OCI-LY3 (cell line): ENCODE data around the gene STX1B.
A peak's percentile ranks its signal among the peaks of the same experiment; 100 is the strongest.

ENCODE experiments used
- H2AFZ ChIP-seq: fragments of 200-600, 300-600 bp; shearing (Covaris generic); 2 replicates; pipeline ENCODE4 v1.6.0; 2014; ENCODE audit warnings: antibody characterized with exemption, low read depth, low read length
- H3K27ac ChIP-seq: fragments of 200-600, 300-600 bp; sonication (generic); 2 replicates; pipeline ENCODE4 v1.5.1; 2014; ENCODE audit warnings: mild to moderate bottlenecking, low read length, moderate library complexity, mixed read lengths
- H3K27me3 ChIP-seq: fragments of 200-600, 300-600 bp; sonication (generic); 2 replicates; pipeline ENCODE4 v1.6.1; 2014; ENCODE audit warnings: low read depth, low read length, mixed read lengths
- H3K36me3 ChIP-seq: fragments of 200-600, 300-600 bp; sonication (generic); replicated peaks from 2 replicates; pipeline ENCODE3; 2014; ENCODE audit warnings: low read depth, low read length, mixed read lengths
- H3K4me1 ChIP-seq: fragments of 300-600, 200-600 bp; sonication (generic); 2 replicates; pipeline ENCODE4 v1.6.1; 2014; ENCODE audit warnings: low read length, mixed read lengths
- H3K4me2 ChIP-seq: fragments of 200-600, 300-600 bp; sonication (generic); 2 replicates; pipeline ENCODE4 v1.6.1; 2014; ENCODE audit warnings: low read length, mixed read lengths
- H3K4me3 ChIP-seq: fragments of 300-600, 200-600 bp; sonication (generic); 2 replicates; pipeline ENCODE4 v1.5.1; 2014; ENCODE audit warnings: antibody characterized with exemption, mild to moderate bottlenecking, low read length, moderate library complexity
- H3K79me2 ChIP-seq: fragments of 300-600, 200-600 bp; shearing (Covaris generic); 2 replicates; pipeline ENCODE4 v1.6.1; 2014; ENCODE audit warnings: mild to moderate bottlenecking, low read length, mixed read lengths
- H3K9ac ChIP-seq: fragments of 300-600, 200-600 bp; shearing (Covaris generic); 2 replicates; pipeline ENCODE4 v1.6.0; 2014; ENCODE audit warnings: mild to moderate bottlenecking, low read length, moderate library complexity
- H3K9me3 ChIP-seq: fragments of 200-600, 300-600 bp; shearing (Covaris generic); 2 replicates; pipeline ENCODE4 v1.6.1; 2014; ENCODE audit warnings: low read length, mixed read lengths; ENCODE audit not compliant: insufficient read depth
- H4K20me1 ChIP-seq: fragments of 200-600, 300-600 bp; sonication (generic); 2 replicates; pipeline ENCODE4 v1.6.1; 2016; ENCODE audit warnings: low read length, mixed read lengths; ENCODE audit not compliant: insufficient read depth
- CTCF ChIP-seq: fragments of 200-600, 300-600 bp; sonication (generic); IDR thresholded peaks from 2 replicates; pipeline ENCODE4 v1.5.1; 2014; ENCODE audit warnings: antibody characterized with exemption, low read length, low read depth
- EZH2phosphoT487 ChIP-seq: fragments of 200-600 bp; shearing (Covaris generic); IDR thresholded peaks from 2 replicates; pipeline ENCODE4 v1.6.1; 2018; ENCODE audit warnings: antibody characterized with exemption, mixed run types, low read depth

The STX1B gene

GRCh38 chr16:31029272-31029671 is 18.8 kb upstream of the STX1B start:
- Histone ChIP-seq H3K36me3 (no peaks in the 10 kb centered on the region), H4K20me1 (0 out of 2 replicates have a peak, but pooled peaks cover under 1% of the 10 kb centered on the region), H3K27me3 (no peaks in the 10 kb centered on the region), H3K9me3 (no peaks in the 10 kb centered on the region), H2AFZ (no peak overlapping the region), H3K9ac (no peak overlapping the region), H3K79me2 (no peaks in the 10 kb centered on the region; the same call in 1 of the 2 replicates), H3K4me1 (peaks cover 11% of the 10 kb centered on the region), H3K4me2 (no peak overlapping the region), H3K27ac (no peak overlapping the region), H3K4me3 (no peak overlapping the region)
- no peak for TF ChIP-seq CTCF
- TF ChIP-seq EZH2phosphoT487: no peak

- Histone ChIP-seq H3K9me3 (no peaks in the 10 kb centered on the region), H3K79me2 (no peaks in the 10 kb centered on the region), H3K4me3 (no peak overlapping the region), H3K27ac (no peak overlapping the region), H3K4me1 (peaks cover 2% of the 10 kb centered on the region; the same call in 1 of the 2 replicates), H3K9ac (no peak overlapping the region), H3K36me3 (no peaks in the 10 kb centered on the region), H3K27me3 (no peaks in the 10 kb centered on the region), H3K4me2 (no peak overlapping the region), H4K20me1 (no peaks in the 10 kb centered on the region), H2AFZ (peak overlapping the region; percentile 15; the same call in 1 of the 2 replicates)
- no peak for TF ChIP-seq EZH2phosphoT487
- no peak for TF ChIP-seq CTCF
Measured at GRCh38 chr16:31025339-31025738, 14.9 kb upstream of the STX1B start.

GRCh38 chr16:31023627-31024226 is 13.3 kb upstream of the STX1B start:
- no peaks in the 10 kb centered on the region for H4K20me1 ChIP-seq
- H3K9me3 ChIP-seq: no peaks in the 10 kb centered on the region
- no peak overlapping the region for H2AFZ ChIP-seq
- no peak overlapping the region for H3K9ac ChIP-seq
- H3K27me3 ChIP-seq: no peaks in the 10 kb centered on the region
- H3K36me3 ChIP-seq: no peaks in the 10 kb centered on the region
- H3K79me2 ChIP-seq: no peaks in the 10 kb centered on the region
- no peak overlapping the region for H3K27ac ChIP-seq
- no peak overlapping the region for H3K4me3 ChIP-seq
- peaks cover 2% of the 10 kb centered on the region; the same call in 1 of the 2 replicates for H3K4me1 ChIP-seq
- TF ChIP-seq CTCF (no peak), EZH2phosphoT487 (no peak)
- no peak overlapping the region for H3K4me2 ChIP-seq

GRCh38 chr16:31023252-31023602 is 12.8 kb upstream of the STX1B start:
- Histone ChIP-seq H3K9ac (no peak overlapping the region), H3K79me2 (no peaks in the 10 kb centered on the region), H2AFZ (no peak overlapping the region), H3K36me3 (no peaks in the 10 kb centered on the region), H3K9me3 (no peaks in the 10 kb centered on the region), H4K20me1 (no peaks in the 10 kb centered on the region), H3K4me1 (peaks cover 2% of the 10 kb centered on the region; the same call in 1 of the 2 replicates), H3K4me3 (no peak overlapping the region), H3K27ac (no peak overlapping the region), H3K27me3 (no peaks in the 10 kb centered on the region), H3K4me2 (no peak overlapping the region)
- TF ChIP-seq CTCF (no peak), EZH2phosphoT487 (no peak)
